GM23338 (cell line): ENCODE measurements around the gene TRIM44. TPM values are rescaled to one million over a fixed set of nuclear protein-coding genes. Genes with fewer than 3 reads are reported as not detected.

Source experiments
- ATAC-seq: fragments of 200-7000 bp; cut with Tn5 transposase; 3 replicates; pipeline ENCODE4 v1.9.1; 2020
- DNase-seq: peaks from one replicate; pipeline ENCODE4 v3.0.0-alpha.2; 2015; ENCODE audit warnings: low spot score
- H2AFZ ChIP-seq: fragments of 200-600 bp; sonication (generic); 2 replicates; pipeline ENCODE4 v1.8.0; 2016; ENCODE audit warnings: antibody characterized with exemption, mild to moderate bottlenecking, moderate library complexity
- H3F3A ChIP-seq: fragments of 200-600 bp; sonication (generic); replicated peaks from 2 replicates; pipeline ENCODE4 v1.8.0; 2017; ENCODE audit warnings: antibody characterized with exemption, mixed run types, low read depth
- H3K27ac ChIP-seq: fragments of 200-600 bp; sonication (generic); 2 replicates; pipeline ENCODE4 v1.6.1; 2016; ENCODE audit warnings: low read depth
- H3K27me3 ChIP-seq: fragments of 200-600 bp; sonication (generic); 2 replicates; pipeline ENCODE4 v1.8.0; 2016; ENCODE audit warnings: mild to moderate bottlenecking, mixed run types, moderate library complexity; ENCODE audit not compliant: insufficient read depth
- H3K36me3 ChIP-seq: fragments of 200-600 bp; sonication (generic); 2 replicates; pipeline ENCODE4 v1.8.0; 2016; ENCODE audit warnings: mild to moderate bottlenecking; ENCODE audit not compliant: insufficient read depth
- H3K4me1 ChIP-seq: fragments of 200-600 bp; sonication (generic); 2 replicates; pipeline ENCODE4 v1.8.0; 2016; ENCODE audit warnings: mild to moderate bottlenecking, moderate library complexity; ENCODE audit not compliant: insufficient read depth
- H3K4me2 ChIP-seq: fragments of 200-600 bp; sonication (generic); 2 replicates; pipeline ENCODE4 v1.7.1; 2017; ENCODE audit warnings: mixed run types
- H3K4me3 ChIP-seq: fragments of 200-600 bp; sonication (generic); 2 replicates; pipeline ENCODE4 v1.6.1; 2016; ENCODE audit warnings: mixed run types
- H3K79me2 ChIP-seq: fragments of 200-600 bp; sonication (generic); replicated peaks from 2 replicates; pipeline ENCODE4 v1.8.0; 2017; ENCODE audit warnings: mild to moderate bottlenecking; ENCODE audit not compliant: insufficient read depth
- H3K9me2 ChIP-seq: fragments of 200-600 bp; sonication (generic); 2 replicates; pipeline ENCODE4 v1.8.0; 2017; ENCODE audit not compliant: insufficient read depth
- H4K20me1 ChIP-seq: fragments of 200-600 bp; sonication (generic); replicated peaks from 2 replicates; pipeline ENCODE4 v1.8.0; 2017; ENCODE audit warnings: mild to moderate bottlenecking; ENCODE audit not compliant: insufficient read depth
- H3K27ac Mint-ChIP-seq: 2 replicates; pipeline ENCODE4 v1.8.0; 2020; ENCODE audit warnings: inconsistent platforms, mild to moderate bottlenecking, moderate library complexity, mixed read lengths
- H3K27me3 Mint-ChIP-seq: 3 replicates; pipeline ENCODE4 v1.8.0; 2022; ENCODE audit warnings: low read depth, mild to moderate bottlenecking, moderate library complexity, mixed read lengths, inconsistent platforms; ENCODE audit not compliant: insufficient read depth, poor library complexity
- H3K36me3 Mint-ChIP-seq: 3 replicates; pipeline ENCODE4 v1.8.0; 2021; ENCODE audit warnings: low read depth, mild to moderate bottlenecking, inconsistent platforms, moderate library complexity, mixed read lengths
- H3K4me1 Mint-ChIP-seq: 3 replicates; pipeline ENCODE4 v1.8.0; 2020; ENCODE audit warnings: mild to moderate bottlenecking, inconsistent platforms, mixed read lengths
- H3K4me3 Mint-ChIP-seq: 3 replicates; pipeline ENCODE4 v1.8.0; 2021; ENCODE audit warnings: moderate library complexity, mild to moderate bottlenecking, inconsistent platforms, mixed read lengths
- H3K9me3 Mint-ChIP-seq: 3 replicates; pipeline ENCODE4 v1.8.0; 2020; ENCODE audit warnings: moderate library complexity, mild to moderate bottlenecking, inconsistent platforms, mixed read lengths
- CREB1 ChIP-seq: fragments of 250-450 bp; sonication (Bioruptor Pico); IDR thresholded peaks from 2 replicates; pipeline ENCODE4 v1.5.0; 2020; ENCODE audit warnings: low read depth, mild to moderate bottlenecking, moderate library complexity
- CTCF ChIP-seq, 2 experiments: fragments of 200-600 bp in 1 of 2; sonication (generic) in 1 of 2; conservative IDR thresholded peaks; 2 replicates each; pipeline versions ENCODE4 v1.5.1 to v1.6.1; 2016 to 2017; ENCODE audit warnings: antibody characterized with exemption in 2 of 2, low read depth in 2 of 2, mild to moderate bottlenecking in 2 of 2, moderate library complexity in 1 of 2
- ETS1 ChIP-seq: IDR thresholded peaks from 2 replicates; pipeline ENCODE4 v1.6.1; 2016; ENCODE audit warnings: antibody characterized with exemption
- EZH2 ChIP-seq: fragments of 200-600 bp; sonication (generic); IDR thresholded peaks from one replicate; pipeline ENCODE4 v1.8.0; 2017; ENCODE audit warnings: antibody characterized with exemption, mild to moderate bottlenecking, low read depth; ENCODE audit not compliant: unreplicated experiment
- EZH2phosphoT487 ChIP-seq: fragments of 200-600 bp; sonication (generic); IDR thresholded peaks from one replicate; pipeline ENCODE4 v1.8.1; 2018; ENCODE audit warnings: antibody characterized with exemption; ENCODE audit not compliant: unreplicated experiment
- JUNB ChIP-seq: IDR thresholded peaks from one replicate; pipeline ENCODE4 v1.6.1; 2016; ENCODE audit warnings: antibody characterized with exemption; ENCODE audit not compliant: unreplicated experiment
- NANOG ChIP-seq: IDR thresholded peaks from 2 replicates; pipeline ENCODE4 v1.6.1; 2016; ENCODE audit warnings: antibody characterized with exemption, borderline replicate concordance
- POLR2AphosphoS5 ChIP-seq: IDR thresholded peaks from 2 replicates; pipeline ENCODE4 v1.6.1; 2016; ENCODE audit warnings: antibody characterized with exemption, low read depth
- REST ChIP-seq: IDR thresholded peaks from one replicate; pipeline ENCODE4 v1.6.1; 2018; ENCODE audit warnings: antibody characterized with exemption; ENCODE audit not compliant: unreplicated experiment
- STAT1 ChIP-seq: IDR thresholded peaks from one replicate; pipeline ENCODE4 v1.6.1; 2016; ENCODE audit warnings: antibody characterized with exemption; ENCODE audit not compliant: unreplicated experiment
- ZNF331 ChIP-seq: fragments of 250-450 bp; sonication (Bioruptor Pico); IDR thresholded peaks from 2 replicates; pipeline ENCODE4 v1.5.0; 2020; ENCODE audit warnings: low read depth, mild to moderate bottlenecking, moderate library complexity
- polyA plus RNA-seq: library from polyadenylated mRNA; unstranded; fragments of >200 nt; fragmentation: Nextera tagmentation; extraction: Ambion mirVana; gene quantifications from 2 replicates; pipeline ENCODE4 v1.2.1, GENCODE V29; 2016
- total RNA-seq: library from RNA; depleted of rRNA; stranded (reverse); fragments of >200 nt; shearing (Covaris generic); gene quantifications from 2 replicates; pipeline ENCODE4 v1.2.3, GENCODE V29; 2014

Gene TRIM44
- total and polyA plus RNA-seq, 2 experiments from 2014 or later, result 10.3 to 10.4 TPM

- H3K4me3 Mint-ChIP-seq, result no peak overlapping the region
- H3K27me3 Mint-ChIP-seq, result peaks cover 2% of the 10 kb centered on the region
- no peak for DNase-seq
- Histone ChIP-seq H3F3A (no peaks in the 10 kb centered on the region), H3K36me3 (no peaks in the 10 kb centered on the region), H4K20me1 (no peaks in the 10 kb centered on the region; the same call in 1 of the 2 replicates), H2AFZ (no peak overlapping the region), H3K4me2 (no peak overlapping the region), H3K9me2 (no peaks in the 10 kb centered on the region), H3K27me3 (no peaks in the 10 kb centered on the region), H3K79me2 (no peaks in the 10 kb centered on the region), H3K4me1 (no peaks in the 10 kb centered on the region), H3K4me3 (no peak overlapping the region), H3K27ac (0 out of 2 replicates have a peak overlapping the region, but pooled peaks have one; percentile 55)
- H3K9me3 Mint-ChIP-seq, result no peaks in the 10 kb centered on the region
- peaks cover 8% of the 10 kb centered on the region; the same call in 2 of the 3 replicates for H3K4me1 Mint-ChIP-seq
- H3K36me3 Mint-ChIP-seq, result no peaks in the 10 kb centered on the region
- no peak for TF ChIP-seq JUNB
- no peak for TF ChIP-seq STAT1
- TF ChIP-seq EZH2, result no peak
- TF ChIP-seq CREB1 (CRISPR knock-in tag), result no peak
- no peak for TF ChIP-seq POLR2AphosphoS5
- no peak for TF ChIP-seq CTCF (conservative IDR thresholded peaks at IDR 0.05; ENCODE audit: low read depth in 2 of 2)
- TF ChIP-seq EZH2phosphoT487, result no peak
- peak; percentile 67 for ATAC-seq
- no peak overlapping the region; the same call in 1 of the 2 replicates for H3K27ac Mint-ChIP-seq
Observed at GRCh38 chr11:35787013-35787504, 124.5 kb downstream of the TRIM44 start.

- Histone ChIP-seq H3K27me3 (no peaks in the 10 kb centered on the region), H4K20me1 (no peaks in the 10 kb centered on the region; the same call in 1 of the 2 replicates), H3K4me2 (no peak overlapping the region), H2AFZ (no peak overlapping the region), H3K79me2 (no peaks in the 10 kb centered on the region), H3K27ac (no peak overlapping the region), H3K4me3 (no peak overlapping the region), H3K36me3 (no peaks in the 10 kb centered on the region), H3K9me2 (no peaks in the 10 kb centered on the region), H3F3A (no peaks in the 10 kb centered on the region), H3K4me1 (no peaks in the 10 kb centered on the region)
- Mint-ChIP-seq H3K36me3 (no peaks in the 10 kb centered on the region), H3K27ac (peak overlapping the region; percentile 37; the same call in 1 of the 2 replicates), H3K9me3 (no peaks in the 10 kb centered on the region), H3K4me1 (peaks cover 8% of the 10 kb centered on the region; the same call in 2 of the 3 replicates), H3K27me3 (peaks cover 2% of the 10 kb centered on the region), H3K4me3 (no peak overlapping the region)
- no peak for ATAC-seq
- TF ChIP-seq ZNF331 (CRISPR knock-in tag) (no peak), REST (no peak), CTCF (conservative IDR thresholded peaks at IDR 0.05; ENCODE audit: low read depth in 2 of 2) (no peak), EZH2phosphoT487 (no peak), EZH2 (no peak), NANOG (no peak), ETS1 (no peak), CREB1 (CRISPR knock-in tag) (no peak), STAT1 (no peak), JUNB (no peak), POLR2AphosphoS5 (no peak)
- no peak for DNase-seq
Observed at GRCh38 chr11:35787626-35788025, 125.1 kb downstream of the TRIM44 start.
